HG03439 (cell line): ENCODE data around the gene ZDHHC24.

Experiments used
- ATAC-seq: cut with Tn5 transposase; IDR thresholded peaks from one replicate; pipeline ENCODE4 v1.9.1; 2021; ENCODE audit warnings: mild to moderate bottlenecking, moderate library complexity; ENCODE audit not compliant: unreplicated experiment

ZDHHC24 gene

GRCh38 chr11:66567787-66568123, 21.9 kb upstream of the ZDHHC24 start:
- no peak for ATAC-seq

GRCh38 chr11:66566221-66566620, 20.4 kb upstream of the ZDHHC24 start:
- ATAC-seq, result no peak

GRCh38 chr11:66564984-66565383, 19.1 kb upstream of the ZDHHC24 start:
- no peak for ATAC-seq

- ATAC-seq, result no peak
Observed at GRCh38 chr11:66564538-66564937, 18.7 kb upstream of the ZDHHC24 start.

- no peak for ATAC-seq
Observed at GRCh38 chr11:66563832-66564231, 18.0 kb upstream of the ZDHHC24 start.

GRCh38 chr11:66562907-66563583, 17.2 kb upstream of the ZDHHC24 start:
- no peak for ATAC-seq

GRCh38 chr11:66562275-66562674, 16.4 kb upstream of the ZDHHC24 start:
- ATAC-seq, result no peak

- no peak for ATAC-seq
Observed at GRCh38 chr11:66561975-66562248, 16.1 kb upstream of the ZDHHC24 start.

- ATAC-seq, result no peak
Observed at GRCh38 chr11:66561178-66561974, 15.5 kb upstream of the ZDHHC24 start.

- no peak for ATAC-seq
Observed at GRCh38 chr11:66559866-66560676, 14.2 kb upstream of the ZDHHC24 start.

GRCh38 chr11:66559142-66559865, 13.5 kb upstream of the ZDHHC24 start:
- no peak for ATAC-seq

GRCh38 chr11:66557733-66558326, 12.0 kb upstream of the ZDHHC24 start:
- ATAC-seq, result no peak

GRCh38 chr11:66556086-66556485, 10.2 kb upstream of the ZDHHC24 start:
- no peak for ATAC-seq

GRCh38 chr11:66555416-66555815, 9.6 kb upstream of the ZDHHC24 start:
- no peak for ATAC-seq

GRCh38 chr11:66554602-66555001, 8.8 kb upstream of the ZDHHC24 start:
- no peak for ATAC-seq

GRCh38 chr11:66550887-66551286, 5.0 kb upstream of the ZDHHC24 start:
- ATAC-seq, result no peak

- ATAC-seq, result no peak
Observed at GRCh38 chr11:66549696-66550095, 3.8 kb upstream of the ZDHHC24 start.

GRCh38 chr11:66548774-66549630, 3.2 kb upstream of the ZDHHC24 start:
- ATAC-seq, result no peak

GRCh38 chr11:66548041-66548440, 2.2 kb upstream of the ZDHHC24 start:
- no peak for ATAC-seq

- ATAC-seq, result no peak
Observed at GRCh38 chr11:66547662-66548009, 1.8 kb upstream of the ZDHHC24 start.
